Panc1 (cell line): Measurements from ENCODE around the gene CATSPER3.

Experiments
- CTCF ChIP-seq: fragments of 450-650 bp; IDR thresholded peaks from 2 replicates; pipeline ENCODE4 v1.5.1; 2017; ENCODE audit warnings: mild to moderate bottlenecking
- POLR2AphosphoS5 ChIP-seq: IDR thresholded peaks from 2 replicates; pipeline ENCODE4 v1.6.1; 2012; ENCODE audit warnings: mild to moderate bottlenecking, low read depth, low read length, moderate library complexity
- SIN3A ChIP-seq: IDR thresholded peaks from 2 replicates; pipeline ENCODE4 v1.6.1; 2012; ENCODE audit warnings: low read depth, mild to moderate bottlenecking, low read length, moderate library complexity, borderline replicate concordance; ENCODE audit not compliant: insufficient read depth

GRCh38 chr5:135009736-135010501 lies 42.2 kb downstream of the CATSPER3 start:
- TF ChIP-seq SIN3A (no peak), CTCF (no peak), POLR2AphosphoS5 (no peak)
